Stimulated activated CD4-positive, alpha-beta T cell treated with anti-CD3 and anti-CD28 coated beads, Interleukin-2, amount 100 ng/mL, for 48 hours (primary cell): Measurements from ENCODE around the gene KRT6C.
"Not testable (repeated sequence)": the region's sequence is repeated elsewhere in the genome, so short reads cannot be mapped to it uniquely, and the experiment has no call there.

Experiments
- DNase-seq, 2 donors: peaks; one replicate each; pipeline ENCODE4 v3.0.0-alpha.2; 2020

KRT6C gene

GRCh38 chr12:52454411-52455201 lies 19.0 kb downstream of the KRT6C start:
- no peak for DNase-seq

- DNase-seq, result no peak
Measured at GRCh38 chr12:52452101-52452500, 21.5 kb downstream of the KRT6C start, which contains the start of gene KRT6B. TSS of gene KRT6B (minus strand) at chr12:52452146. CDS start at chr12:52452078, 68 bp downstream.

GRCh38 chr12:52448228-52448627 lies 25.4 kb downstream of the KRT6C start:
- DNase-seq, result no peak

- DNase-seq, result not testable (repeated sequence)
Measured at GRCh38 chr12:52447196-52447595, 26.4 kb downstream of the KRT6C start.

GRCh38 chr12:52446367-52447045 lies 27.1 kb downstream of the KRT6C start:
- DNase-seq, result no peak

GRCh38 chr12:52445876-52446275 lies 27.7 kb downstream of the KRT6C start:
- DNase-seq, result no peak

GRCh38 chr12:52444647-52445595 lies 28.7 kb downstream of the KRT6C start:
- no peak for DNase-seq

GRCh38 chr12:52443966-52444365 lies 29.6 kb downstream of the KRT6C start:
- no peak for DNase-seq

GRCh38 chr12:52442600-52443061 lies 31.0 kb downstream of the KRT6C start:
- no peak for DNase-seq

- DNase-seq, result no peak
Measured at GRCh38 chr12:52441320-52441911, 32.2 kb downstream of the KRT6C start.

GRCh38 chr12:52440821-52441319 lies 32.7 kb downstream of the KRT6C start:
- DNase-seq, result no peak

- no peak for DNase-seq
Measured at GRCh38 chr12:52439845-52440244, 33.8 kb downstream of the KRT6C start.

GRCh38 chr12:52439420-52439819 lies 34.2 kb downstream of the KRT6C start:
- DNase-seq, result no peak

GRCh38 chr12:52438305-52439301 lies 35.0 kb downstream of the KRT6C start:
- no peak for DNase-seq

- no peak for DNase-seq
Measured at GRCh38 chr12:52437508-52437907, 36.1 kb downstream of the KRT6C start.

- no peak for DNase-seq
Measured at GRCh38 chr12:52436828-52437474, 36.7 kb downstream of the KRT6C start.

- no peak for DNase-seq
Measured at GRCh38 chr12:52436000-52436827, 37.4 kb downstream of the KRT6C start.

GRCh38 chr12:52435659-52435999 lies 38.0 kb downstream of the KRT6C start:
- no peak for DNase-seq

GRCh38 chr12:52434760-52435530 lies 38.7 kb downstream of the KRT6C start:
- no peak for DNase-seq
